ENCODE results near the gene CDK15.

GRCh38 chr2:201933792-201934237 is 127.5 kb downstream of the CDK15 start:
- TF ChIP-seq SUZ12 (IDR thresholded peaks at IDR 0.05) (no peak), SP1 (IDR thresholded peaks at IDR 0.05) (no peak), FOXM1 (IDR thresholded peaks at IDR 0.05; ENCODE audit: borderline replicate concordance) (no peak), NFRKB (IDR thresholded peaks at IDR 0.05) (no peak), CTBP1 (IDR thresholded peaks at IDR 0.05; ENCODE audit: borderline replicate concordance) (no peak), BHLHE40 (IDR thresholded peaks at IDR 0.05; ENCODE audit: borderline replicate concordance) (no peak), LEF1 (IDR thresholded peaks at IDR 0.05; ENCODE audit: borderline replicate concordance) (no peak), FOXK2 (IDR thresholded peaks at IDR 0.05) (no peak), PKNOX1 (IDR thresholded peaks at IDR 0.05) (no peak), ELF4 (IDR thresholded peaks at IDR 0.05) (no peak), ZNF384 (IDR thresholded peaks at IDR 0.05) (no peak), FOXA1 (IDR thresholded peaks at IDR 0.05) (no peak), ARNT (IDR thresholded peaks at IDR 0.05) (no peak)
